ENCODE results near the gene VASN. TPM values are rescaled to one million over a fixed set of nuclear protein-coding genes. Genes with fewer than 3 reads are reported as not detected.

VASN gene
- total RNA-seq, 2 experiments from 2014 or later: not detected

- BruUV-seq (replicated peaks): no TSS peak
- Histone ChIP-seq H3K36me3 (ENCODE audit: insufficient read depth, low read length) (peaks cover 83% of the 10 kb centered on the region), H3K9me2 (ENCODE audit: insufficient read depth, low read length) (no peaks in the 10 kb centered on the region), H3K4me2 (ENCODE audit: low read length) (no peak overlapping the region), H2AFZ (ENCODE audit: low read length) (no peak overlapping the region), H3K4me1 (ENCODE audit: insufficient read depth, low read length, poor library complexity, severe bottlenecking) (no peaks in the 10 kb centered on the region), H3K27ac (ENCODE audit: low read depth, low read length, poor library complexity, severe bottlenecking) (no peak overlapping the region), H3K79me2 (ENCODE audit: insufficient read depth, low read depth, low read length) (no peaks in the 10 kb centered on the region), H3K9me3 (ENCODE audit: low read length) (no peaks in the 10 kb centered on the region), H3K4me3 (ENCODE audit: low read depth, low read length, poor library complexity, severe bottlenecking) (no peak overlapping the region), H4K20me1 (ENCODE audit: insufficient read depth, low read length) (no peaks in the 10 kb centered on the region)
- POLR2A ChIA-PET: no interaction called here
- intact Hi-C loops (cut with micrococcal nuclease; ENCODE audit: unreplicated experiment): loop anchor here (5.0 kb wide), 1 partner anchor 117 kb away; no protein-coding TSS in a partner anchor
- no peak for TF ChIP-seq EZH2phosphoT487 (IDR thresholded peaks at IDR 0.05; ENCODE audit: borderline replicate concordance, low read depth, low read length)
- peak; percentile 93 for TF ChIP-seq CTCF (conservative IDR thresholded peaks at IDR 0.05; ENCODE audit: low read length)
- peak; percentile 49 for DNase-seq (ENCODE audit: low spot score)
- CTCF ChIA-PET (ENCODE audit: unreplicated experiment): interaction anchor here (0.7 to 0.8 kb wide), 2 partner anchors 27 to 54 kb away, joined by 3 read pairs; no protein-coding TSS in a partner anchor
Measured at GRCh38 chr16:4404247-4404966, 32.8 kb downstream of the VASN start.

DNA sequence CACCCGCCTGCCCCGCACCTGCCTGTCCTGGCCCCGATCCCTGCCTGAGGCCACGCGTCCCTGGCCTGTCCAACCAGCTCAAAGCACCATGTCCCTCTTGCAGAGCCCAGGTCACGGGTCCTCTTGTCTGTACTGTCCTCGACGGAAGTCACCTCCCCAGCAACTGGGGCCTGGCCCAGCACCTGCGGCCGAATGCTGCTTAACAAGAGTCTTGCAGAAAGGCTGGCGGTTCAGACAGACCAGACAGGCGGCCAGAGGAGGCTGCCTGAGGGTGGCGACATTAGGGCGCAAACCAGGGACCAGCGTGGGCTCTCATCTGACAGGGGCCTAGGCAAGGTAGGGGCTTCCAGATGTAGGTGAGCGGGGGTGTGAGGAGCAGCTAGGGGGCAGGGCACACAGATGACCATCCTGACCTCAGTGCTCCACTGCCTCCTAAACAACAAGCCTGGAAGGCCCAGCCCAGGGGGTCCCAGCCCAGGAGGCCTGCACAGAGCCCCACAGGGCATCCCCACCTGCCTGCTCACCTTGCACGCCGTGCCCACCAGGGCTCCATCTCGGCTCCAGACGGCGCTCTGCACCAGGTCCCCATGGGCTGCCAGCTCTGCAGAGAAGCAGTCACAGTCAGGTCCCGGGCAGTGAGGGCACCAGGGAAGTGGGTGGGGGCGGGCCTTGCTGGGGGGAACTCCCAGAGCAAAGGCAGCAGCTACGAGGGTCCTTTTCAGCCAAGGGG is 33.5 kb downstream of the VASN start:
- no peak overlapping the region for H3K4me3 ChIP-seq (ENCODE audit: low read depth, low read length, poor library complexity, severe bottlenecking)
- no peak overlapping the region for H2AFZ ChIP-seq (ENCODE audit: low read length)
- POLR2A ChIA-PET: no interaction called here
- no peak for TF ChIP-seq EZH2phosphoT487 (IDR thresholded peaks at IDR 0.05; ENCODE audit: borderline replicate concordance, low read depth, low read length)
- TF ChIP-seq CTCF (conservative IDR thresholded peaks at IDR 0.05; ENCODE audit: low read length): no peak
- H4K20me1 ChIP-seq (ENCODE audit: insufficient read depth, low read length): no peaks in the 10 kb centered on the region
- no peak for DNase-seq (ENCODE audit: low spot score)
- peaks cover 79% of the 10 kb centered on the region for H3K36me3 ChIP-seq (ENCODE audit: insufficient read depth, low read length)
- H3K27ac ChIP-seq (ENCODE audit: low read depth, low read length, poor library complexity, severe bottlenecking): no peak overlapping the region
- no peaks in the 10 kb centered on the region for H3K9me3 ChIP-seq (ENCODE audit: low read length)
- H3K79me2 ChIP-seq (ENCODE audit: insufficient read depth, low read depth, low read length): no peaks in the 10 kb centered on the region
- no TSS peak for BruUV-seq (replicated peaks)
- CTCF ChIA-PET (ENCODE audit: unreplicated experiment): interaction anchor here (0.7 kb wide), 1 partner anchor 28 kb away, joined by 3 read pairs; no protein-coding TSS in a partner anchor
- intact Hi-C loops (cut with micrococcal nuclease; ENCODE audit: unreplicated experiment): loop anchor here (5.0 kb wide), 1 partner anchor 118 kb away; no protein-coding TSS in a partner anchor
- H3K4me2 ChIP-seq (ENCODE audit: low read length): no peak overlapping the region
- H3K4me1 ChIP-seq (ENCODE audit: insufficient read depth, low read length, poor library complexity, severe bottlenecking): no peaks in the 10 kb centered on the region
- no peaks in the 10 kb centered on the region for H3K9me2 ChIP-seq (ENCODE audit: insufficient read depth, low read length)
